NB4 (cell line): ENCODE data around the gene FXYD1.

Experiments used
- CTCF ChIP-seq: IDR thresholded peaks from one replicate; pipeline ENCODE4 v1.5.1; 2012; ENCODE audit warnings: low read depth, low read length
- MYC ChIP-seq: IDR thresholded peaks from 2 replicates; pipeline ENCODE4 v1.6.1; 2011; ENCODE audit warnings: low read depth, low read length
- POLR2A ChIP-seq: IDR thresholded peaks from 2 replicates; pipeline ENCODE4 v1.6.1; 2011; ENCODE audit warnings: mild to moderate bottlenecking; ENCODE audit not compliant: insufficient read length; ENCODE audit errors: extremely low read depth
- TF ChIP-seq, protein P1 (sequence below): IDR thresholded peaks from 2 replicates; pipeline ENCODE4 v1.6.1; 2011; ENCODE audit warnings: low read depth, low read length

GRCh38 chr19:35104361-35104760 is 34.3 kb upstream of the FXYD1 start:
- TF ChIP-seq CTCF (no peak), POLR2A (no peak), MYC (no peak)
- TF ChIP-seq, protein P1, sequence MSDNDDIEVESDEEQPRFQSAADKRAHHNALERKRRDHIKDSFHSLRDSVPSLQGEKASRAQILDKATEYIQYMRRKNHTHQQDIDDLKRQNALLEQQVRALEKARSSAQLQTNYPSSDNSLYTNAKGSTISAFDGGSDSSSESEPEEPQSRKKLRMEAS: no peak
